Hematopoietic multipotent progenitor cell treated with erythropoietin and hydrocortisone succinate and interleukin-3 and kit ligand, for 15 days (in vitro differentiated cells): Measurements from ENCODE around the gene ENDOD1.

Source experiments
- DNase-seq: peaks from one replicate; pipeline ENCODE4 v3.0.0-alpha.2; 2015; ENCODE audit warnings: low spot score

The ENDOD1 gene

GRCh38 chr11:95143106-95143681 lies 53.5 kb downstream of the ENDOD1 start:
- DNase-seq: no peak

- peak; percentile 26 for DNase-seq
Measured at GRCh38 chr11:95144313-95145235, 54.9 kb downstream of the ENDOD1 start.

- DNase-seq: peak; percentile 69
Measured at GRCh38 chr11:95145430-95146060, 55.9 kb downstream of the ENDOD1 start.

GRCh38 chr11:95147364-95147905 lies 57.8 kb downstream of the ENDOD1 start:
- peak; percentile 94 for DNase-seq

- no peak for DNase-seq
Measured at GRCh38 chr11:95148406-95148805, 58.8 kb downstream of the ENDOD1 start.

- DNase-seq: peak; percentile 53
Measured at GRCh38 chr11:95148938-95149337, 59.3 kb downstream of the ENDOD1 start.

- DNase-seq: peak; percentile 72
Measured at GRCh38 chr11:95149651-95150364, 60.2 kb downstream of the ENDOD1 start.

- peak; percentile 97 for DNase-seq
Measured at GRCh38 chr11:95150956-95151684, 61.5 kb downstream of the ENDOD1 start.

- DNase-seq: peak; percentile 97
Measured at GRCh38 chr11:95152876-95153856, 63.5 kb downstream of the ENDOD1 start.

- peak; percentile 71 for DNase-seq
Measured at GRCh38 chr11:95153857-95154246, 64.2 kb downstream of the ENDOD1 start.

- DNase-seq: peak; percentile 88
Measured at GRCh38 chr11:95154514-95154913, 64.9 kb downstream of the ENDOD1 start.

GRCh38 chr11:95155385-95155784 lies 65.7 kb downstream of the ENDOD1 start:
- no peak for DNase-seq

GRCh38 chr11:95156133-95156721 lies 66.6 kb downstream of the ENDOD1 start:
- DNase-seq: peak; percentile 35

- DNase-seq: no peak
Measured at GRCh38 chr11:95156916-95157541, 67.4 kb downstream of the ENDOD1 start.

- no peak for DNase-seq
Measured at GRCh38 chr11:95157824-95158223, 68.2 kb downstream of the ENDOD1 start.

- DNase-seq: no peak
Measured at GRCh38 chr11:95161248-95161647, 71.6 kb downstream of the ENDOD1 start.

GRCh38 chr11:95163106-95163505 lies 73.5 kb downstream of the ENDOD1 start:
- DNase-seq: no peak

GRCh38 chr11:95165638-95166037 lies 76.0 kb downstream of the ENDOD1 start:
- DNase-seq: no peak

GRCh38 chr11:95166781-95167180 lies 77.1 kb downstream of the ENDOD1 start:
- no peak for DNase-seq
